Sigmoid colon (tissue), 7 donors: ENCODE data around the gene OR10K2. TPM values are rescaled to one million over a fixed set of nuclear protein-coding genes. Genes with fewer than 3 reads are reported as not detected.

Source experiments
- DNase-seq: peaks from one replicate; pipeline ENCODE4 v3.0.0-alpha.2; 2019
- H3K27ac ChIP-seq, 4 donors: fragments of 200-600 bp; sonication (generic); one replicate each; pipeline ENCODE4 v1.5.1; 2016 to 2019; ENCODE audit warnings: mild to moderate bottlenecking in 1 of 4
- H3K27me3 ChIP-seq, 3 donors: fragments of 200-600 bp; sonication (generic); one replicate each; pipeline ENCODE4 v1.5.1; 2019; ENCODE audit warnings: mild to moderate bottlenecking in 1 of 3
- H3K36me3 ChIP-seq, 4 donors: fragments of 200-600 bp; sonication (generic); one replicate each; pipeline ENCODE4 v1.5.1; 2016 to 2019
- H3K4me1 ChIP-seq, 4 donors: fragments of 200-600 bp; sonication (generic); one replicate each; pipeline ENCODE4 v1.5.1; 2017 to 2019
- H3K4me3 ChIP-seq, 4 donors: fragments of 200-600 bp; sonication (generic); one replicate each; pipeline ENCODE4 v1.5.1; 2017 to 2019; ENCODE audit warnings: mild to moderate bottlenecking in 2 of 4, moderate library complexity in 1 of 4
- H3K9me3 ChIP-seq, 4 donors: fragments of 200-600 bp in 3 of 4; sonication (generic) in 3 of 4; one replicate each; pipeline versions ENCODE4 v1.5.1 to v1.6.1; 2013 to 2019
- CTCF ChIP-seq, 4 experiments: fragments of 450-650 bp in 3 of 4; fragments of 200-600 bp in 1 of 4; IDR thresholded peaks; one replicate each; pipeline ENCODE4 v1.5.1; 2016 to 2019; ENCODE audit warnings: antibody characterized with exemption in 4 of 4, mild to moderate bottlenecking in 3 of 4, moderate library complexity in 2 of 4
- EP300 ChIP-seq, 4 donors: sonication (generic); formaldehyde crosslinking; IDR thresholded peaks; one replicate each; pipeline ENCODE4 v1.6.1; 2017; ENCODE audit warnings: antibody characterized with exemption in 4 of 4
- POLR2A ChIP-seq, 2 donors: fragments of 450-650 bp; IDR thresholded peaks; one replicate each; pipeline ENCODE4 v1.6.1; 2016; ENCODE audit warnings: antibody characterized with exemption in 2 of 2, mild to moderate bottlenecking in 2 of 2, moderate library complexity in 2 of 2
- POLR2AphosphoS5 ChIP-seq, 4 donors: sonication (generic); formaldehyde crosslinking; IDR thresholded peaks; one replicate each; pipeline ENCODE4 v1.6.1; 2017; ENCODE audit warnings: antibody characterized with exemption in 4 of 4
- WGBS, 2 donors: extraction: QIAGEN DNeasy Blood & Tissue Kit; methylation state at CpG; one replicate each; pipeline ENCODE4 v1.1.7; 2013; 5-methylcytosine and 5-hydroxymethylcytosine counted together
- intact Hi-C: fragments of 100-400 bp; cut with DNase I; formaldehyde crosslinking; loops from one replicate; pipeline ENCODE4 v1.15.1; 2023
- polyA plus RNA-seq, 3 donors: library from polyadenylated mRNA; stranded (reverse); fragments of 200-250 nt; gene quantifications; one replicate each; pipeline ENCODE4 v1.2.3, GENCODE V29; 2013
- total RNA-seq, 4 donors: library from RNA; depleted of rRNA; stranded (reverse); fragments of >200 nt; gene quantifications; one replicate each; pipeline ENCODE4 v1.1.0, GENCODE V29; 2016
- donor health status: healthy with polysubstance abuse.
- donor health status: Bipolar disorder and iron deficiency.
- donor health status: healthy.

Gene OR10K2
- total and polyA plus RNA-seq, 7 donors, result not detected

- Histone ChIP-seq H3K36me3 (no peaks in the 10 kb centered on the region), H3K27ac (no peak within 1 kb of the TSS), H3K4me3 (no peak within 1 kb of the TSS), H3K9me3 (no peaks in the 10 kb centered on the region), H3K27me3 (no peaks in the 10 kb centered on the region), H3K4me1 (no peaks in the 10 kb centered on the region)
- TF ChIP-seq POLR2AphosphoS5 (IDR thresholded peaks at IDR 0.05) (no peak), EP300 (IDR thresholded peaks at IDR 0.05) (no peak), CTCF (IDR thresholded peaks at IDR 0.05) (no peak), POLR2A (IDR thresholded peaks at IDR 0.05) (no peak)
- intact Hi-C loops, result no loop called here
- DNase-seq, result no peak
- WGBS, 2 donors, result 71 to 83% methylated on average over 5 of the region's 5 CpGs
These were observed 27.1 kb downstream of the OR10K2 start, which contains the start of gene OR10T2 for GRCh38 chr1:158398818-158399514. Gene OR10T2, minus strand, starts transcription at chr1:158399466. Its CDS starts 0 bp downstream, at chr1:158399466.

GRCh38 chr1:158396646-158397045 is 29.4 kb downstream of the OR10K2 start:
- 81 to 90% methylated on average over 3 of the region's 3 CpGs for WGBS, 2 donors
- H3K4me1 ChIP-seq, result no peaks in the 10 kb centered on the region
- no peak for DNase-seq
- no peaks in the 10 kb centered on the region for H3K9me3 ChIP-seq
- intact Hi-C loops, result no loop called here
- TF ChIP-seq POLR2A (IDR thresholded peaks at IDR 0.05) (no peak), POLR2AphosphoS5 (IDR thresholded peaks at IDR 0.05) (no peak), EP300 (IDR thresholded peaks at IDR 0.05) (no peak), CTCF (IDR thresholded peaks at IDR 0.05) (no peak)
- no peak overlapping the region for H3K4me3 ChIP-seq
- H3K36me3 ChIP-seq, result no peaks in the 10 kb centered on the region
- H3K27ac ChIP-seq, result no peak overlapping the region
- H3K27me3 ChIP-seq, result peaks cover 0 to 5% (median 0%) of the 10 kb centered on the region in 3 donors

- TF ChIP-seq CTCF (IDR thresholded peaks at IDR 0.05) (no peak), EP300 (IDR thresholded peaks at IDR 0.05) (no peak), POLR2A (IDR thresholded peaks at IDR 0.05) (no peak), POLR2AphosphoS5 (IDR thresholded peaks at IDR 0.05) (no peak)
- peaks cover 0 to 5% (median 0%) of the 10 kb centered on the region in 3 donors for H3K27me3 ChIP-seq
- H3K9me3 ChIP-seq, result no peaks in the 10 kb centered on the region
- DNase-seq, result no peak
- H3K4me3 ChIP-seq, result no peak overlapping the region
- no peak overlapping the region for H3K27ac ChIP-seq
- intact Hi-C loops, result no loop called here
- no peaks in the 10 kb centered on the region for H3K36me3 ChIP-seq
- H3K4me1 ChIP-seq, result no peaks in the 10 kb centered on the region
- 92 to 93% methylated on average over 5 of the region's 5 CpGs for WGBS, 2 donors
These were observed 32.6 kb downstream of the OR10K2 start for GRCh38 chr1:158393476-158393875.

- Histone ChIP-seq H3K27ac (no peak overlapping the region), H3K27me3 (peaks cover 0 to 5% (median 0%) of the 10 kb centered on the region in 3 donors), H3K36me3 (no peaks in the 10 kb centered on the region), H3K4me3 (no peak overlapping the region), H3K4me1 (no peaks in the 10 kb centered on the region), H3K9me3 (no peaks in the 10 kb centered on the region)
- TF ChIP-seq CTCF (IDR thresholded peaks at IDR 0.05), result no peak
- no peak for TF ChIP-seq POLR2A (IDR thresholded peaks at IDR 0.05)
- no peak for TF ChIP-seq EP300 (IDR thresholded peaks at IDR 0.05)
- intact Hi-C loops, result no loop called here
- DNase-seq, result no peak
These were observed 34.9 kb downstream of the OR10K2 start for GRCh38 chr1:158391099-158391498.

DNA sequence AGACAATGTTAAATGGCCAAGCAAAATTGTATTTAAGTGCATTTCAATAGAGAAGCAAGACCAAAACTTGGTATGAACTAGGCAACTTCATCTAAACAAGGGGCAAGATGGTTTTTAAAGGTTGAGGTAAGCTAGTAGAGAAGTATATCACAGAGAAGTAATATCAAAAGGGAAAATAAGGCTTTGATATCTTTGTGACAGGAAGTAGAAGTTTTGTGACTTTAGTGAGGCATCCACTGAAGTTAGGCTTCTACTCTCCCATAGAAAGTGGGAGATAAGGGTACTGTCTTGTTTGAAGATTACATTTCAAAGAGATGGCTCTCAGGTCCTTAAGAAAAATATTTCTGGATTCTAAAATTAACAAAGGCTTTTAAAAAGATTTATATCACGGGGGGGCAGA is 35.7 kb downstream of the OR10K2 start:
- DNase-seq, result no peak
- no peaks in the 10 kb centered on the region for H3K36me3 ChIP-seq
- WGBS, 2 donors, result 36 to 48% methylated on average over 1 of the region's 1 CpG
- peaks cover 0 to 5% (median 0%) of the 10 kb centered on the region in 3 donors for H3K27me3 ChIP-seq
- H3K27ac ChIP-seq, result no peak overlapping the region
- TF ChIP-seq POLR2A (IDR thresholded peaks at IDR 0.05), result no peak
- no peak for TF ChIP-seq POLR2AphosphoS5 (IDR thresholded peaks at IDR 0.05)
- no peak for TF ChIP-seq EP300 (IDR thresholded peaks at IDR 0.05)
- no peak for TF ChIP-seq CTCF (IDR thresholded peaks at IDR 0.05)
- no peaks in the 10 kb centered on the region for H3K9me3 ChIP-seq
- no peak overlapping the region for H3K4me3 ChIP-seq
- H3K4me1 ChIP-seq, result no peaks in the 10 kb centered on the region
- intact Hi-C loops, result no loop called here
